Measurements from ENCODE around the gene TRAPPC11.

GRCh38 chr4:183681119-183681518, 22.0 kb downstream of the TRAPPC11 start:
- no peak for TF ChIP-seq CBX3 (IDR thresholded peaks at IDR 0.05; ENCODE audit: low read depth)
- no peak for TF ChIP-seq EZH2 (IDR thresholded peaks at IDR 0.05)
- TF ChIP-seq RAD21 (IDR thresholded peaks at IDR 0.05; ENCODE audit: low read depth) = no peak
- TF ChIP-seq TCF7L2 (IDR thresholded peaks at IDR 0.05; ENCODE audit: borderline replicate concordance, extremely low read depth, insufficient read depth, insufficient read length) = no peak
- TF ChIP-seq EGR1 (IDR thresholded peaks at IDR 0.05; ENCODE audit: low read depth) = no peak
- TF ChIP-seq POLR2AphosphoS5 (IDR thresholded peaks at IDR 0.05; ENCODE audit: low read depth, low read length) = no peak
- TF ChIP-seq JUND (IDR thresholded peaks at IDR 0.05) = no peak
- TF ChIP-seq, protein P1, sequence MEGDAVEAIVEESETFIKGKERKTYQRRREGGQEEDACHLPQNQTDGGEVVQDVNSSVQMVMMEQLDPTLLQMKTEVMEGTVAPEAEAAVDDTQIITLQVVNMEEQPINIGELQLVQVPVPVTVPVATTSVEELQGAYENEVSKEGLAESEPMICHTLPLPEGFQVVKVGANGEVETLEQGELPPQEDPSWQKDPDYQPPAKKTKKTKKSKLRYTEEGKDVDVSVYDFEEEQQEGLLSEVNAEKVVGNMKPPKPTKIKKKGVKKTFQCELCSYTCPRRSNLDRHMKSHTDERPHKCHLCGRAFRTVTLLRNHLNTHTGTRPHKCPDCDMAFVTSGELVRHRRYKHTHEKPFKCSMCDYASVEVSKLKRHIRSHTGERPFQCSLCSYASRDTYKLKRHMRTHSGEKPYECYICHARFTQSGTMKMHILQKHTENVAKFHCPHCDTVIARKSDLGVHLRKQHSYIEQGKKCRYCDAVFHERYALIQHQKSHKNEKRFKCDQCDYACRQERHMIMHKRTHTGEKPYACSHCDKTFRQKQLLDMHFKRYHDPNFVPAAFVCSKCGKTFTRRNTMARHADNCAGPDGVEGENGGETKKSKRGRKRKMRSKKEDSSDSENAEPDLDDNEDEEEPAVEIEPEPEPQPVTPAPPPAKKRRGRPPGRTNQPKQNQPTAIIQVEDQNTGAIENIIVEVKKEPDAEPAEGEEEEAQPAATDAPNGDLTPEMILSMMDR (IDR thresholded peaks at IDR 0.05 in 2 of 3, conservative IDR thresholded peaks at IDR 0.05 in 1 of 3; ENCODE audit: borderline replicate concordance in 1 of 3, insufficient read depth in 1 of 3, low read depth in 2 of 3, low read length in 2 of 3) = no peak
- TF ChIP-seq POLR2A (IDR thresholded peaks at IDR 0.05; ENCODE audit: borderline replicate concordance, extremely low read depth, insufficient read depth, insufficient read length) = no peak
- TF ChIP-seq SP1 (IDR thresholded peaks at IDR 0.05; ENCODE audit: low read depth) = no peak
